Right lobe of liver (tissue), 6 donors: ENCODE measurements around the gene ATR. TPM values are rescaled to one million over a fixed set of nuclear protein-coding genes. Genes with fewer than 3 reads are reported as not detected.
"Not testable (repeated sequence)": the region's sequence is repeated elsewhere in the genome, so short reads cannot be mapped to it uniquely, and the experiment has no call there.

Source experiments
- ATAC-seq, 4 donors: fragments of 200-7000 bp; cut with Tn5 transposase; one replicate each; pipeline ENCODE4 v1.9.1; 2020; ENCODE audit warnings: mild to moderate bottlenecking in 4 of 4, moderate library complexity in 4 of 4
- DNase-seq, 3 donors: peaks; one replicate each; pipeline ENCODE4 v3.0.0-alpha.2; 2020
- H3K27ac ChIP-seq, 3 donors: fragments of 200-600 bp; one replicate each; pipeline ENCODE4 v1.8.0; 2022
- H3K27me3 ChIP-seq, 2 donors: fragments of 200-600 bp; one replicate each; pipeline ENCODE4 v1.8.0; 2022
- H3K36me3 ChIP-seq, 4 donors: fragments of 200-600 bp; sonication (generic) in 1 of 4; one replicate each; pipeline versions ENCODE4 v1.5.1 to v1.8.0; 2017 to 2022; ENCODE audit warnings: control low read depth in 1 of 4
- H3K4me1 ChIP-seq, 4 donors: fragments of 200-600 bp; sonication (generic) in 1 of 4; one replicate each; pipeline versions ENCODE4 v1.5.1 to v1.8.0; 2017 to 2022; ENCODE audit warnings: control low read depth in 1 of 4
- H3K4me3 ChIP-seq, 3 donors: fragments of 200-600 bp; one replicate each; pipeline ENCODE4 v1.8.0; 2022
- H3K9me3 ChIP-seq, 4 donors: fragments of 200-600 bp; sonication (generic) in 1 of 4; one replicate each; pipeline versions ENCODE4 v1.5.1 to v1.8.0; 2017 to 2022; ENCODE audit warnings: control low read depth in 1 of 4
- POLR2A ChIP-seq: fragments of 450-650 bp; IDR thresholded peaks from one replicate; pipeline ENCODE4 v1.6.1; 2017; ENCODE audit warnings: antibody characterized with exemption, mild to moderate bottlenecking
- WGBS: methylation state at CpG from one replicate; pipeline ENCODE4 v1.1.6; 2018; ENCODE audit warnings: low coverage, low lambda C conversion rate; ENCODE audit not compliant: insufficient coverage; ENCODE audit errors: missing lambda C conversion rate; 5-methylcytosine and 5-hydroxymethylcytosine counted together
- intact Hi-C, 2 donors: fragments of 100-400 bp; cut with DNase I; formaldehyde crosslinking; loops; one replicate each; pipeline versions ENCODE4 v1.11.2 to v1.14.1; 2022
- total RNA-seq, 6 experiments: library from RNA; depleted of rRNA in 2 of 6; stranded (reverse); fragments of >200 nt in 2 of 6; fragmentation: NEBNext Ultra II Directional in 3 of 6; extraction: Animal tissue kit (Norgen Biotek cat#: 25700) in 3 of 6; gene quantifications; one replicate each; pipeline versions ENCODE4 v1.1.0 to v1.2.4, GENCODE V29; 2016 to 2023
- TF ChIP-seq, protein P1 (sequence below), 4 donors: fragments of 200-600 bp in 3 of 4; fragments of 450-650 bp in 1 of 4; IDR thresholded peaks; one replicate each; pipeline versions ENCODE4 v1.5.1 to v1.8.0; 2016 to 2022; ENCODE audit warnings: antibody characterized with exemption in 4 of 4, mild to moderate bottlenecking in 2 of 4
- donor health status: DM: no; HTN: yes; CAD: no.
- donor health status: DM: no; HTN: no; CAD: no.
- donor health status: DM: no; HTN: no; CAD: no.
- donor health status: DM: no; HTN: yes; CAD: no.
- donor health status: DM: no; HTN: yes; CAD: no.

ATR gene
- total RNA-seq, 6 experiments from 2014 or later, result 8.0 to 26.9 (median 15.7) TPM

DNA sequence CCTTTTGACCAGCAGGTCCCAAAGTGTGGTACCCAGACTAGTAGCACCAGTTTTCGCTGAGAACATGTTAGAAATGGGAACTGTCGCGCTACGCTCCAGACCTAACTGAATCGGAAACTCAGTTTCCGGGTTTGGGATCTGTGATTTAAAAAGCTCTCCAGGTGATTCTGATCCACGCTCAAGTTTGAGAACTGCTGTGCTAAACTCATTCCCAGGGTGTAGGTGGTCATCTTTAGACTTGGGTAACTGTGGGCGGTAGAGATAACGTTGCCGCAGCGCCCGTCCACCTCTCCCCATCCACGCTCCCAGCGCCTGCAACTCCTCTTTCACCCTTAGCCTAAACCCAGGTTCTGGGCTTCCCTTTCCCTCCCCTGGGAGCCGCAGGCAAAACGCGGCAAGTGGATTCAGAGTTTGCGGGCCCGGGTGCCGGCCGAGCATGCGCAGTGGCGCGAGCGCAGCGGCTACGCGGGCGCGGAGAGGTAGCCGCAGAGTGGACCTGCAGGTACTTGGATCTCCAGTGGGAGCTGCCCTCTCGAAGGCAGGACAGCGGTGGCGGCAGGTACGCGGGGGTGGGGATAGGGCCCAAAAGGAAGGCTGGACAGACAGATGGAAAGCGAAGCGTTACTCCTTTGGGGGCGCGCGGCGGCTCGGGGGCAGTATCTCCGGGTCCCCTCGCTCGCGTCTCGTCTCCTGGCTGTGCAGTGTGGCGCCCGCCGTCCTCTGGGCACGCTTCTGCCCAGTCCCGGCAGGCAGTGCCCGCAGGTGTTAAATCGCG lies 17.6 kb upstream of the ATR start, which contains the start of gene PLS1:
PLS1 (plus strand) TSS at position 443 of the 775 bp plus-strand sequence. CDS start 67,845 bp downstream, outside the sequence.
- Histone ChIP-seq H3K27ac (peak within 1 kb of the TSS; percentile 60 to 81 (median 63)), H3K9me3 (no peaks in the 10 kb centered on the region), H3K4me1 (peaks cover 0 to 6% (median 0%) of the 10 kb centered on the region in 4 donors), H3K4me3 (peak within 1 kb of the TSS; percentile 74 to 77 (median 77)), H3K36me3 (no peaks in the 10 kb centered on the region), H3K27me3 (no peaks in the 10 kb centered on the region)
- peak; percentile 87 to 93 (median 92) for DNase-seq
- WGBS, result 0% methylated on average over 29 of the region's 56 CpGs
- intact Hi-C loops, result loop anchor here in 1 of 2 donors (10.0 kb wide), 1 partner anchor 399 kb away; no protein-coding TSS in a partner anchor
- ATAC-seq, result peak; percentile 93 to 97 (median 94)
- TF ChIP-seq POLR2A, result peak; percentile 89
- TF ChIP-seq, protein P1, sequence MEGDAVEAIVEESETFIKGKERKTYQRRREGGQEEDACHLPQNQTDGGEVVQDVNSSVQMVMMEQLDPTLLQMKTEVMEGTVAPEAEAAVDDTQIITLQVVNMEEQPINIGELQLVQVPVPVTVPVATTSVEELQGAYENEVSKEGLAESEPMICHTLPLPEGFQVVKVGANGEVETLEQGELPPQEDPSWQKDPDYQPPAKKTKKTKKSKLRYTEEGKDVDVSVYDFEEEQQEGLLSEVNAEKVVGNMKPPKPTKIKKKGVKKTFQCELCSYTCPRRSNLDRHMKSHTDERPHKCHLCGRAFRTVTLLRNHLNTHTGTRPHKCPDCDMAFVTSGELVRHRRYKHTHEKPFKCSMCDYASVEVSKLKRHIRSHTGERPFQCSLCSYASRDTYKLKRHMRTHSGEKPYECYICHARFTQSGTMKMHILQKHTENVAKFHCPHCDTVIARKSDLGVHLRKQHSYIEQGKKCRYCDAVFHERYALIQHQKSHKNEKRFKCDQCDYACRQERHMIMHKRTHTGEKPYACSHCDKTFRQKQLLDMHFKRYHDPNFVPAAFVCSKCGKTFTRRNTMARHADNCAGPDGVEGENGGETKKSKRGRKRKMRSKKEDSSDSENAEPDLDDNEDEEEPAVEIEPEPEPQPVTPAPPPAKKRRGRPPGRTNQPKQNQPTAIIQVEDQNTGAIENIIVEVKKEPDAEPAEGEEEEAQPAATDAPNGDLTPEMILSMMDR (IDR thresholded peaks at IDR 0.05), result peak in 2 of 4 donors; percentile 6 to 26

DNA sequence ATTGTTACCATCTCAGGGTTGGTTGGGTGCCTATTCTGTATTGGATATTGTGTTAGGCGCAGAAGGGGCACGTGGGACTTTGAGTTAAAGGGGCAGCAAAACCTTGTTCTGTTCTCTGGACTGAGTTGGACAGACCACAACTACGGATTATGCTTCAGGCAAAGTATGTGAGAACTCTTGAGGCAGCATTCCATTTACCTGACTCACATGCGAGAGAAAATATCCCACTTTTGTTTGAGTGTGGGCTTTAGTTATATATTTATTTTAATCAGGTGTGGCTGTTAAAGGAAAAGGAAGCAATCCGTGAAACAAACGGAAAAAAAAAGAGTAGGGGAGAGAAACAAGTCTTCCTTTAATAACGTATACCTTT lies 17.0 kb upstream of the ATR start:
- peaks cover 0 to 6% (median 0%) of the 10 kb centered on the region in 4 donors for H3K4me1 ChIP-seq
- no peaks in the 10 kb centered on the region for H3K9me3 ChIP-seq
- intact Hi-C loops, result loop anchor here in 1 of 2 donors (10.0 kb wide), 1 partner anchor 399 kb away; no protein-coding TSS in a partner anchor
- peak overlapping the region; percentile 74 to 77 (median 77) for H3K4me3 ChIP-seq
- no peak for DNase-seq
- no peak for TF ChIP-seq POLR2A
- TF ChIP-seq, protein P1 (IDR thresholded peaks at IDR 0.05), result no peak
- H3K36me3 ChIP-seq, result no peaks in the 10 kb centered on the region
- peak; percentile 1 to 52 (median 18) for ATAC-seq
- H3K27me3 ChIP-seq, result no peaks in the 10 kb centered on the region
- peak overlapping the region; percentile 60 to 81 (median 63) for H3K27ac ChIP-seq
- WGBS, result 7% methylated on average over 7 of the region's 7 CpGs

DNA sequence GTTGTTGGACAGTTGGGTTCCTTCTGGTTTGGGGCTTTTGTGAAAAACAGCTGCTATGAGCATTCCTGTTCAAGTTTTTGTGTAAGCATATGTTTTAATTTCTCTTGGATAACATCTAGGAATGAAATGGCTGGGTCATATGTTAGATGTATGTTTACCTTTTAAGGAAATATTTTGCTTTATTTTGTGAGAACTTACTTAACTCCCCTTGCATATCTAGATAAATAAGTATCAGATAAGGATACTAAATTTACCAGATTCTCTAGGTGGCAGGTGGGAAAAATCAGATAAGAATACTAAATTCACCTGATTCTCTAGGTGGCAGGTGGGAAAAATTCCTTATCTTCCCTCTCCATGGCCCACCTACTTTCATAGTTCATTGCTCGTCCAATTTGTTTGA lies 16.6 kb upstream of the ATR start:
- H3K4me1 ChIP-seq, result peaks cover 0 to 6% (median 0%) of the 10 kb centered on the region in 4 donors
- WGBS, result 0% methylated on average over 1 of the region's 1 CpG
- DNase-seq (no peak), ATAC-seq (no peak)
- H3K36me3 ChIP-seq, result no peaks in the 10 kb centered on the region
- no peaks in the 10 kb centered on the region for H3K9me3 ChIP-seq
- intact Hi-C loops, result loop anchor here in 1 of 2 donors (10.0 kb wide), 1 partner anchor 400 kb away; no protein-coding TSS in a partner anchor
- peak overlapping the region; percentile 60 to 81 (median 63) for H3K27ac ChIP-seq
- H3K27me3 ChIP-seq, result no peaks in the 10 kb centered on the region
- peak overlapping the region in 2 of 3 donors; percentile 74 to 77 for H3K4me3 ChIP-seq
- no peak for TF ChIP-seq POLR2A
- TF ChIP-seq, protein P1 (IDR thresholded peaks at IDR 0.05), result no peak

DNA sequence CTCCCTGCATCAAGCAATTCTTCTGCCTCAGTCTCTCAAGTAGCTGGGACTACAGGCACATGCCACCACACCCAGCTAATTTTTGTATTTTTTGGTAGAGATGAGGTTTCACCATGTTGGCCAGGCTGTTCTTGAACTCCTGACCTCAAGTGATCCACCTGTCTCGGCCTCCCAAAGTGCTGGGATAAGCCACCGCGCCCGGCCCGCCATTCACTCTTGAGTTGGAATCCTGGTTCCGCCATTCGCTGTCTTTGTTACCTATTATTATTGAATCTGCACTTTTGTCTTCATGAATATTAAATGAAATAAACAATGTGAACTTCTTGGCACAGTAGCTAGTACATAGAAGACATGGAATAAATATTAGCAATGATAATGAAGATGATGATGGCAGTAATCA lies 13.7 kb upstream of the ATR start:
- H3K4me3 ChIP-seq, H3K27ac ChIP-seq, ATAC-seq, H3K36me3 ChIP-seq, H3K4me1 ChIP-seq, H3K9me3 ChIP-seq, DNase-seq, H3K27me3 ChIP-seq: not testable (repeated sequence)
- 100% methylated on average over 7 of the region's 7 CpGs for WGBS
- intact Hi-C loops, result loop anchor here in 1 of 2 donors (10.0 kb wide), 1 partner anchor 403 kb away; no protein-coding TSS in a partner anchor

GRCh38 chr3:142588703-142589102 lies 10.2 kb upstream of the ATR start:
- TF ChIP-seq, protein P1 (IDR thresholded peaks at IDR 0.05), result no peak
- TF ChIP-seq POLR2A, result no peak
- intact Hi-C loops, result no loop called here
- ATAC-seq (peak; percentile 25 to 68 (median 47)), DNase-seq (no peak)
- H3K4me1 ChIP-seq, result no peaks in the 10 kb centered on the region
- H3K4me3 ChIP-seq, result no peak overlapping the region
- no peak overlapping the region for H3K27ac ChIP-seq
- no peaks in the 10 kb centered on the region for H3K27me3 ChIP-seq
- H3K9me3 ChIP-seq, result no peaks in the 10 kb centered on the region
- 53% methylated on average over 1 of the region's 1 CpG for WGBS
- no peaks in the 10 kb centered on the region for H3K36me3 ChIP-seq
